Neuron (in vitro differentiated cells): ENCODE results near the gene RASGRF2.

ENCODE experiments used
- H2AFZ ChIP-seq: one replicate; pipeline ENCODE4 v1.6.1; 2013; ENCODE audit warnings: low read depth, mild to moderate bottlenecking, inconsistent platforms, low read length, moderate library complexity
- H3K27me3 ChIP-seq: one replicate; pipeline ENCODE4 v1.6.1; 2013; ENCODE audit warnings: low read length; ENCODE audit not compliant: insufficient read depth
- H3K36me3 ChIP-seq: one replicate; pipeline ENCODE4 v1.6.1; 2013; ENCODE audit warnings: low read length; ENCODE audit not compliant: insufficient read depth
- H3K4me1 ChIP-seq: one replicate; pipeline ENCODE4 v1.6.1; 2013; ENCODE audit warnings: low read length; ENCODE audit not compliant: insufficient read depth
- H3K4me3 ChIP-seq: 2 replicates; pipeline ENCODE4 v1.5.1; 2013; ENCODE audit warnings: mild to moderate bottlenecking, low read length, moderate library complexity
- H3K9me3 ChIP-seq: one replicate; pipeline ENCODE4 v1.6.1; 2013; ENCODE audit warnings: low read length

The RASGRF2 gene

DNA sequence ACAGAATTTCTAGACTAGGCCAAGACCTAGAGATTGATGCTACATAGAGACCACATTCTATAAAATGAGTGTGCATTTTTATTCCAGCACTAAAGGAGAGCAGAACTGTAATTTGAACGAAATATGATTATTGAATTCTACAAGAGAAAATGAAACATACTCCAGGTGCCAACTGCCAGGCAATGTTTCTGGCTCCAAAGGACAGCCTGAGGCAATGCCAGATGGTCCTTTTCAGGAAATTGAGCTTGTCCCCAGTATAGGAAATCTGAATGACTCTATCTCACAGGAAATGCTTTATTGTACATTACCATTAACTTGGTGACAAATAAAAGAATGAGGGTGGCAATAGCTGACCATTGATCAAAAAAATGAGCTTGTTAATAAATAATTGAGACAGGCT is 28.8 kb upstream of the RASGRF2 start:
- Histone ChIP-seq H3K27me3 (no peaks in the 10 kb centered on the region), H2AFZ (no peak overlapping the region), H3K4me3 (no peak overlapping the region), H3K9me3 (no peaks in the 10 kb centered on the region), H3K36me3 (no peaks in the 10 kb centered on the region), H3K4me1 (peaks cover 5% of the 10 kb centered on the region)

GRCh38 chr5:80933036-80933435 is 27.1 kb upstream of the RASGRF2 start:
- H2AFZ ChIP-seq = no peak overlapping the region
- H3K4me1 ChIP-seq = no peaks in the 10 kb centered on the region
- no peaks in the 10 kb centered on the region for H3K36me3 ChIP-seq
- no peaks in the 10 kb centered on the region for H3K27me3 ChIP-seq
- no peaks in the 10 kb centered on the region for H3K9me3 ChIP-seq
- no peak overlapping the region for H3K4me3 ChIP-seq

GRCh38 chr5:80934751-80935150 is 25.4 kb upstream of the RASGRF2 start:
- Histone ChIP-seq H3K4me3 (no peak overlapping the region), H3K36me3 (no peaks in the 10 kb centered on the region), H3K4me1 (no peaks in the 10 kb centered on the region), H3K9me3 (no peaks in the 10 kb centered on the region), H2AFZ (no peak overlapping the region), H3K27me3 (no peaks in the 10 kb centered on the region)

DNA sequence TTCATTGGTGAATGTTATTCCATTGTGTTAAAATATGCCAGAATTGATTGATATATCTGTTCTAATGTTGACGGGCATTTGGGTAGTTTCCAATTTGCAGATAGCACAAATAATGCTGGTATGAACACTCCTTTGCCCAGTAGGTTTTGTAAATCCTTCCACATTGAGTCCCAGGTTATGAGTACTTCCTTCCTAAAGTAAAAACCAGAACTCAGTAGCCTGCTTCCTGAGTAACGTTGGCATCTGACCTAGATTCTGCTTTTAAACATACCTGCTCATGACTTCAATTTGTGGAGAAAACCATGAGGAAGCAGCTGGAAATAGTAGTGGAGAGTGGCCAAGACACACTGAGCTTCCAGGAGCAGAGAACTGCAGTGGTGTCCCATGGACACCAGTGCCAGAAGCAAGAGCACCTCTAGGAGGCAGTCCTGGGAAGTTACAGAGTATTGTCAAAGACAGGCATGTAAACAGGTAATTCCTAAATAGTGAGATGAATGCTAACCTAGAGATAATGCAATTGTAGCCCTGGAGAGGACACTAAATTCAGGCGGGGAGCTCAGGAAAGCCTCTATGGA is 24.3 kb upstream of the RASGRF2 start:
- Histone ChIP-seq H2AFZ (no peak overlapping the region), H3K36me3 (no peaks in the 10 kb centered on the region), H3K9me3 (no peaks in the 10 kb centered on the region), H3K27me3 (no peaks in the 10 kb centered on the region), H3K4me3 (no peak overlapping the region), H3K4me1 (no peaks in the 10 kb centered on the region)

DNA sequence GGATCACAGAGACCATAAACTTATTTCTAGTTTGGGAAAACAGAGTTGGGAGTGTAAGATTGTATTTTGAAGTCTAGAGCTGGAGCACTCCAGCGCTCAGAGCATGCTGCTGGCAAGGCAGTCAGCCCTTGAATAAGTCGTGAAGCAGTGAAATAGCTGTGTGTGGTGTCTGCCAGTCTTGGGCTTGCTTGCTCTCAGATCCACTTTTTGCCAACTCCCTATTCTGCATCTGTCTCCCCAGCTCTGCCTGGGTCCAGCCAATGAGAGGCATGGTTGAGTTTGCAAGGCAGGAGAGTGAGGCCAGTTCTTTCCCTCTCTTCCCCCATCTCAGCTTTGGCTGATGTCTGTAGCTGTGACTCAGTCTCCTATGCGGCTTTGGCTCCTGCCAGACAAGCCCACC is 23.3 kb upstream of the RASGRF2 start:
- Histone ChIP-seq H2AFZ (no peak overlapping the region), H3K27me3 (no peaks in the 10 kb centered on the region), H3K9me3 (no peaks in the 10 kb centered on the region), H3K4me3 (no peak overlapping the region), H3K4me1 (no peaks in the 10 kb centered on the region), H3K36me3 (no peaks in the 10 kb centered on the region)

GRCh38 chr5:80937584-80938356 is 22.4 kb upstream of the RASGRF2 start:
- no peak overlapping the region for H2AFZ ChIP-seq
- H3K4me3 ChIP-seq = no peak overlapping the region
- no peaks in the 10 kb centered on the region for H3K4me1 ChIP-seq
- H3K9me3 ChIP-seq = no peaks in the 10 kb centered on the region
- H3K36me3 ChIP-seq = no peaks in the 10 kb centered on the region
- no peaks in the 10 kb centered on the region for H3K27me3 ChIP-seq

GRCh38 chr5:80941496-80941895 is 18.7 kb upstream of the RASGRF2 start:
- Histone ChIP-seq H3K9me3 (no peaks in the 10 kb centered on the region), H3K4me3 (no peak overlapping the region), H2AFZ (no peak overlapping the region), H3K4me1 (no peaks in the 10 kb centered on the region), H3K27me3 (no peaks in the 10 kb centered on the region), H3K36me3 (no peaks in the 10 kb centered on the region)

- Histone ChIP-seq H3K27me3 (peaks cover 10% of the 10 kb centered on the region), H2AFZ (no peak overlapping the region), H3K9me3 (no peaks in the 10 kb centered on the region), H3K36me3 (no peaks in the 10 kb centered on the region), H3K4me3 (no peak overlapping the region), H3K4me1 (no peaks in the 10 kb centered on the region)
These were observed 8.8 kb upstream of the RASGRF2 start for GRCh38 chr5:80951366-80951765.

- no peaks in the 10 kb centered on the region for H3K36me3 ChIP-seq
- no peaks in the 10 kb centered on the region for H3K4me1 ChIP-seq
- H3K27me3 ChIP-seq = peaks cover 30% of the 10 kb centered on the region
- no peaks in the 10 kb centered on the region for H3K9me3 ChIP-seq
- H2AFZ ChIP-seq = no peak overlapping the region
- no peak overlapping the region for H3K4me3 ChIP-seq
These were observed 6.6 kb upstream of the RASGRF2 start for GRCh38 chr5:80953587-80953986.

DNA sequence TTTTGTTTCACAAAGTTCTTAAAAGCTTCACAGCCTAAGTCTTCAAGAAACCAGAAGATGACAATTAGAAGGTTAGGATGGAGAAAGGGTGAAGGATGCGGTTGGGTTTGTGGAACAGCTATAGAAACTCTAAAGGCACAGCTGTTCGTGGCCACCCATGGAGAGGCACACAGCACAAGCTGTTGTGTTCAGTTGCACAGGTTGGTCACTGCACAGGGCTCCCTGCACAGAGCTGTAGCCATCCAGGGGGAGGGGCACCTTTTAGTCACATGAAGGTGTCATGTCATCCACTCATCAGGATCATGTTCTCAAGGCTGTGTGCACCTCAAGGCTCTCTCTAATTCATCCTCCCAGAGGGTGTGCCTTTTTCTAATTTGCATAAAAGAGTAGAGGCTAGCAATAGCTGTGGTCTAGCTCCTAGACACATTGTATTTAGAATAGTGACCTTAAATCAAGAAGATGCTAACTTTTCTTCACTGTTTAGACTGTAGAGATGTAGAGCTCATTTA is 5.0 kb upstream of the RASGRF2 start:
- no peaks in the 10 kb centered on the region for H3K9me3 ChIP-seq
- peaks cover 45% of the 10 kb centered on the region for H3K27me3 ChIP-seq
- no peak overlapping the region for H2AFZ ChIP-seq
- no peak overlapping the region for H3K4me3 ChIP-seq
- no peaks in the 10 kb centered on the region for H3K36me3 ChIP-seq
- no peaks in the 10 kb centered on the region for H3K4me1 ChIP-seq

DNA sequence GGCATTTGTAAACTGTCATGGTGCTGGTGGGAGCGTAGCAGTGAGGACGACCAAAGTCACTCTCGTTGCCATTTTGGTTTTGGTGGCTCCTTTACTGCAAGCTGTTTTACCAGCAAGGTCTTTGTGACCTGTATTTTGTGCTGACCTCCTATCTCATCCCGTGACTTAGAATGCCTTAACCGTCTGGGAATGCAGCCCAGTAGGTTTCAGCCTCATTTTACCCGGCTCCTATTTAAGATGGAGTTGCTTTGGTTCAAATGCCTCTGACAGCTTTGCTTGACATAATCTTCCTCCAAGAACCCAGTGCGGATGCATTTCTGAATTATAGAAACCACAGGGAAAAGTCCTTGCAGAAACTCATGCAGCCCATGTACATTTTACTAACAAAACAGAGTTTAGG is 3.9 kb upstream of the RASGRF2 start:
- Histone ChIP-seq H3K9me3 (peaks cover 3% of the 10 kb centered on the region), H3K4me3 (no peak overlapping the region), H3K27me3 (peaks cover 55% of the 10 kb centered on the region), H3K4me1 (peaks cover 3% of the 10 kb centered on the region), H2AFZ (no peak overlapping the region), H3K36me3 (no peaks in the 10 kb centered on the region)

GRCh38 chr5:80957031-80957761 is 3.0 kb upstream of the RASGRF2 start:
- Histone ChIP-seq H3K4me1 (peaks cover 3% of the 10 kb centered on the region), H3K27me3 (peaks cover 64% of the 10 kb centered on the region), H3K9me3 (peaks cover 3% of the 10 kb centered on the region), H3K4me3 (no peak overlapping the region), H2AFZ (no peak overlapping the region), H3K36me3 (no peaks in the 10 kb centered on the region)

DNA sequence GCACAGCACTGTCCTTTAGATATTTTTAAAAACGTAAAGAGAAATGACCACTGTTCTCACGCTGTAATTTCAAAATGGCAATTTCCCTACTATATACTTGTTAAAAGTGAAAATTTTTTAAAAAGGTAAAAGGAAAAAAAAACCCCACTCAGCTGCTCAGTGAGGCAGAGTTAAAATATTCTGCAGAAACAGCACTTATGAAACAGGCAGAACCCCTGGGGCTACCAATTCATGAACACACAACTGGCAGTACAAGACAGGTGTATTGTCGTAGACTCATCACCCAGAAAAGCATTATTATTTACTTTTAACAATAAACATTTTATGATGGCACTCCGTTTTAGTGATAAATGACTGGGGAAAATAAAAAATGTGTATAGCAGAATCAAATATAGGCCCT is 1.5 kb upstream of the RASGRF2 start:
- Histone ChIP-seq H3K9me3 (peaks cover 3% of the 10 kb centered on the region), H3K4me3 (no peak overlapping the region), H3K4me1 (peaks cover 3% of the 10 kb centered on the region), H3K27me3 (peaks cover 79% of the 10 kb centered on the region), H2AFZ (no peak overlapping the region), H3K36me3 (no peaks in the 10 kb centered on the region)
